C4-2B (cell line): ENCODE results near the gene LYRM1.

Experiments used
- ZFX ChIP-seq: fragments of 450-650 bp; IDR thresholded peaks from 2 replicates; pipeline ENCODE4 v1.6.1; 2017
- TF ChIP-seq, protein P1 (sequence below): fragments of 450-650 bp; conservative IDR thresholded peaks from 2 replicates; pipeline ENCODE4 v1.5.1; 2017; ENCODE audit warnings: mild to moderate bottlenecking

DNA sequence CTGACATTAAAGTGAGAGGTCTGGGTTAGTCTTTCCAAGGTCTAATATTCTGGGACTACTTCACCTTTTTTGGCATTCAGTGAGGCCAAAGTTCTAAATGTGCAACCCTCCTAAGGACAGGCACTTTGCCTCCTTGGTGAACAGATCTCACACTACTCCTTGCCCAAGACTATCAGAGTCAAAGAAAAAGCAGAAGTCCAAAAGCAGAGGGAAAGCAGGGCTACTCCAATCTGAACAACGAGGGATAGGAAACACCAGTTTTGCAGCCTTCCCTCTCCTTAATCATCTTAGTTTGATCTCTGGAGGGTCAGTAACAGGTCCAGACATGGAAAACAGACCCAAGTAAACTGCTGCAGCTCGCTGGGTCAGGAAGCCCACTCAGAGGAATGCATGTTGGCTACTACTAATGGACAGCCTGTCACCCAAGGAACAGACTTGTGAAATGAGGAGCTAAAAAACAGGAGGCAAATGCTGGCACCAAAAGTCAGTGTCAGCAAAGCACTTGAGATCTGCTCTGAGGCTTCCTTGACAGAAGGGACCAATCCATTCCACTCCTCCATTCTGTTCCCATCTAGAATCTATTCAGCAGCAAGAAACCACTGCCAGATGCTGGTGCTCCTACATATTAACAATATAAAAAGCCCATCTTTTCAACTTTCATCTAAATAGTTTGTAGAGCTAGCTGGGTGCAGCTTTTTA lies 30.3 kb upstream of the LYRM1 start:
- TF ChIP-seq, protein P1, sequence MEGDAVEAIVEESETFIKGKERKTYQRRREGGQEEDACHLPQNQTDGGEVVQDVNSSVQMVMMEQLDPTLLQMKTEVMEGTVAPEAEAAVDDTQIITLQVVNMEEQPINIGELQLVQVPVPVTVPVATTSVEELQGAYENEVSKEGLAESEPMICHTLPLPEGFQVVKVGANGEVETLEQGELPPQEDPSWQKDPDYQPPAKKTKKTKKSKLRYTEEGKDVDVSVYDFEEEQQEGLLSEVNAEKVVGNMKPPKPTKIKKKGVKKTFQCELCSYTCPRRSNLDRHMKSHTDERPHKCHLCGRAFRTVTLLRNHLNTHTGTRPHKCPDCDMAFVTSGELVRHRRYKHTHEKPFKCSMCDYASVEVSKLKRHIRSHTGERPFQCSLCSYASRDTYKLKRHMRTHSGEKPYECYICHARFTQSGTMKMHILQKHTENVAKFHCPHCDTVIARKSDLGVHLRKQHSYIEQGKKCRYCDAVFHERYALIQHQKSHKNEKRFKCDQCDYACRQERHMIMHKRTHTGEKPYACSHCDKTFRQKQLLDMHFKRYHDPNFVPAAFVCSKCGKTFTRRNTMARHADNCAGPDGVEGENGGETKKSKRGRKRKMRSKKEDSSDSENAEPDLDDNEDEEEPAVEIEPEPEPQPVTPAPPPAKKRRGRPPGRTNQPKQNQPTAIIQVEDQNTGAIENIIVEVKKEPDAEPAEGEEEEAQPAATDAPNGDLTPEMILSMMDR, result no peak
- TF ChIP-seq ZFX, result no peak
